Thyroid gland (tissue), 4 donors: ENCODE results near the gene ZFAND3.

Source experiments
- POLR2A ChIP-seq, 2 donors: fragments of 450-650 bp; IDR thresholded peaks; one replicate each; pipeline ENCODE4 v1.6.1; 2017; ENCODE audit warnings: antibody characterized with exemption in 2 of 2, mild to moderate bottlenecking in 2 of 2, moderate library complexity in 1 of 2
- TF ChIP-seq, protein P1 (sequence below), 6 experiments: fragments of 200-600 bp in 3 of 6; fragments of 450-650 bp in 3 of 6; sonication (generic) in 3 of 6; IDR thresholded peaks; one replicate each; pipeline ENCODE4 v1.5.1; 2016 to 2019; ENCODE audit warnings: antibody characterized with exemption in 6 of 6, mild to moderate bottlenecking in 2 of 6, inconsistent platforms in 1 of 6, moderate library complexity in 1 of 6

DNA sequence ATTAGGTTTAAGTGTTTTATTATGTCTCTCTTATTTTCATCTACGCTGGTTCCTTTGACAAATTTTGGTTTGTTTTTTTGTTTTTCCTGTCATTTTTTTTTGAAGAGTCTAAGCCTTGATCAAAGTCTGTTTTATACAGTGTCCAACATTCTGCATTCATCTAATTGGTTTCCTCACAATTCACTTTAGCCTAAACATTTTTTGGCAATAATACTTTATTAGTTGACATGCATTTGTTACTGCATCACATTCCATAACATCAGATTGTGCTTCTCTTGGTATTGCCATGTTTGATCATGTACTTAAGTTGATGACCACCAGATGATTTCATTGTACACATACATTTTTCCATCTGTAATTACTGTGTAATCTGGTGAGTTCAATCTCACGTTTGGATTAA lies 173.2 kb downstream of the ZFAND3 start:
- no peak for TF ChIP-seq POLR2A (IDR thresholded peaks at IDR 0.05)
- TF ChIP-seq, protein P1, sequence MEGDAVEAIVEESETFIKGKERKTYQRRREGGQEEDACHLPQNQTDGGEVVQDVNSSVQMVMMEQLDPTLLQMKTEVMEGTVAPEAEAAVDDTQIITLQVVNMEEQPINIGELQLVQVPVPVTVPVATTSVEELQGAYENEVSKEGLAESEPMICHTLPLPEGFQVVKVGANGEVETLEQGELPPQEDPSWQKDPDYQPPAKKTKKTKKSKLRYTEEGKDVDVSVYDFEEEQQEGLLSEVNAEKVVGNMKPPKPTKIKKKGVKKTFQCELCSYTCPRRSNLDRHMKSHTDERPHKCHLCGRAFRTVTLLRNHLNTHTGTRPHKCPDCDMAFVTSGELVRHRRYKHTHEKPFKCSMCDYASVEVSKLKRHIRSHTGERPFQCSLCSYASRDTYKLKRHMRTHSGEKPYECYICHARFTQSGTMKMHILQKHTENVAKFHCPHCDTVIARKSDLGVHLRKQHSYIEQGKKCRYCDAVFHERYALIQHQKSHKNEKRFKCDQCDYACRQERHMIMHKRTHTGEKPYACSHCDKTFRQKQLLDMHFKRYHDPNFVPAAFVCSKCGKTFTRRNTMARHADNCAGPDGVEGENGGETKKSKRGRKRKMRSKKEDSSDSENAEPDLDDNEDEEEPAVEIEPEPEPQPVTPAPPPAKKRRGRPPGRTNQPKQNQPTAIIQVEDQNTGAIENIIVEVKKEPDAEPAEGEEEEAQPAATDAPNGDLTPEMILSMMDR (IDR thresholded peaks at IDR 0.05), result no peak
